ENCODE measurements around the gene TTLL6. TPM values are rescaled to one million over a fixed set of nuclear protein-coding genes. Genes with fewer than 3 reads are reported as not detected.

TTLL6 gene
- total RNA-seq, 1 experiment from 2014 or later, result 3.4 TPM

DNA sequence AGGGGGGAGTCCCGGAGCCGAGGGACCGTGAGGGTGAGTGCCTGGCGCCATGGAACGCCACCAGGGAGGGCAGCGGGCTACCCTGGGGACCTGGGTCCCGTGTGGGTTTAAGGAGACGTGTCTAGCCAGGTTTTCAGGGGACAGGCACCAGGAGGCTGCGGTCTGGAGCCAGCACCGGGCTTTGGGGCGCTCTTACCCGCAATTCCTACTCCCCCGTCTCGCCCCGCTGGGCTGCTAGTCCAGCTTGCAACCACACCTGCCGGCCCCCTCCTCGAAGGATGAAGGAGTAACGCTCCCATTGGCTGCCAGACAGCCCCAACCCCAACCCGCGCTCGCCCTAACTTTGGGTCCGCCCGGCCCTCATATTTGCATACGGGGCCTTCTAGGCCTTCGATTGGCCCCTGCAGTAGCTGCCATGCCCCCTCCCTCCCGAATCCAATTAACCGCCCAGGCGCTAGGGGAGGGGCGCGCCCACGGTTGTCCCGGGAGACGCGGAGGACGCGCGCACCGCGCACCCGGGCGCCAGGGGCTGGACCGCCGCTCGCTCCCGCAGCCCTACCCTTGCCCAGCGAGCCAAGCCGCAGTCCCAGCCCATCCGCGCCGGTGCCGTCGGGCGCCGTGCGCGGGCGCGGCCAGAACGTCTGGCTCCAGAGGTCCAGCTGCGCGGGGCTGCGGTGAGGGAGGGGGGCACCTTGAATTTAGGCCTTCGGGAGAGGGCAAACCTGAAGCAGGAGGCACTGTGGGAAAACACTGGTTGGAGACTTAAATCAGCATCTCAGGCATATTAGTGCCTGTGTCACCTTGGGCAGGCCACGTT is at the start of gene TTLL6 (continued):
- no peak for TF ChIP-seq CTCF (IDR thresholded peaks at IDR 0.05)
- no peak for TF ChIP-seq GTF2I (CRISPR knock-in tag; conservative IDR thresholded peaks at IDR 0.05)
- TF ChIP-seq, protein P1, sequence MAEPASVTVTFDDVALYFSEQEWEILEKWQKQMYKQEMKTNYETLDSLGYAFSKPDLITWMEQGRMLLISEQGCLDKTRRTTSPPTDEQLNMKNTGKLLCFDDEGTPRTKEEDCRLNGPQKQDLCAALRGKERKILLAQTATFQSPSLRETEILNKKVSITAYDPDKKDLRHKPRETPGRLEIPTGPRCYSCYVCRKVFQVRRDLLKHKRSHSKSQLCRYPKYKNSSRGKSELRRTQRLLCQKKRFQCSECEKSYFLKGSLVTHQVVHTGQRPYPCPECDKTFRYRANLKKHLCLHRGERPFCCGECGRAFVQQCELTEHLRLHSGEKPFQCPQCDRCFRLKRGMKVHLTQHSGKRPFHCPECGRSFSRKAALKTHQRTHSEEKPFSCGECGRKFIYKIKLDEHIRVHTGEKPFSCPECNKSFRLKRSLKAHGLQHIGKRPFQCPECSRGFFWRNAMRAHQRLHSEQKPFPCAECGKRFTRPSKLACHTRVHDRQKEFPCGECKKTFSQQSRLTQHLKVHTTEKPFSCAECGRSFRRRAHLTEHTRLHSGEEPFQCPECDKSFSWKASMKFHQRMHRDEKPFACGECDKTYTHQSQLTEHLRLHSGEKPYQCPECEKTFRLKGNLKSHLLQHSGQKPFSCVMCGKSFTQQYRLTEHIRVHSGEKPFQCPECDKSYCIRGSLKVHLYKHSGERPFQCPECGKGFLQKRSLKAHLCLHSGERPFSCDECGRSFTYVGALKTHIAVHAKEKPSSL (CRISPR knock-in tag; conservative IDR thresholded peaks at IDR 0.05), result no peak
- TF ChIP-seq, protein P2, sequence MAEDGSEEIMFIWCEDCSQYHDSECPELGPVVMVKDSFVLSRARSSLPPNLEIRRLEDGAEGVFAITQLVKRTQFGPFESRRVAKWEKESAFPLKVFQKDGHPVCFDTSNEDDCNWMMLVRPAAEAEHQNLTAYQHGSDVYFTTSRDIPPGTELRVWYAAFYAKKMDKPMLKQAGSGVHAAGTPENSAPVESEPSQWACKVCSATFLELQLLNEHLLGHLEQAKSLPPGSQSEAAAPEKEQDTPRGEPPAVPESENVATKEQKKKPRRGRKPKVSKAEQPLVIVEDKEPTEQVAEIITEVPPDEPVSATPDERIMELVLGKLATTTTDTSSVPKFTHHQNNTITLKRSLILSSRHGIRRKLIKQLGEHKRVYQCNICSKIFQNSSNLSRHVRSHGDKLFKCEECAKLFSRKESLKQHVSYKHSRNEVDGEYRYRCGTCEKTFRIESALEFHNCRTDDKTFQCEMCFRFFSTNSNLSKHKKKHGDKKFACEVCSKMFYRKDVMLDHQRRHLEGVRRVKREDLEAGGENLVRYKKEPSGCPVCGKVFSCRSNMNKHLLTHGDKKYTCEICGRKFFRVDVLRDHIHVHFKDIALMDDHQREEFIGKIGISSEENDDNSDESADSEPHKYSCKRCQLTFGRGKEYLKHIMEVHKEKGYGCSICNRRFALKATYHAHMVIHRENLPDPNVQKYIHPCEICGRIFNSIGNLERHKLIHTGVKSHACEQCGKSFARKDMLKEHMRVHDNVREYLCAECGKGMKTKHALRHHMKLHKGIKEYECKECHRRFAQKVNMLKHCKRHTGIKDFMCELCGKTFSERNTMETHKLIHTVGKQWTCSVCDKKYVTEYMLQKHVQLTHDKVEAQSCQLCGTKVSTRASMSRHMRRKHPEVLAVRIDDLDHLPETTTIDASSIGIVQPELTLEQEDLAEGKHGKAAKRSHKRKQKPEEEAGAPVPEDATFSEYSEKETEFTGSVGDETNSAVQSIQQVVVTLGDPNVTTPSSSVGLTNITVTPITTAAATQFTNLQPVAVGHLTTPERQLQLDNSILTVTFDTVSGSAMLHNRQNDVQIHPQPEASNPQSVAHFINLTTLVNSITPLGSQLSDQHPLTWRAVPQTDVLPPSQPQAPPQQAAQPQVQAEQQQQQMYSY (CRISPR knock-in tag; IDR thresholded peaks at IDR 0.05), result 0 out of 2 replicates have a peak, but pooled peaks have one; percentile 39
- TF ChIP-seq HMGA2 (CRISPR knock-in tag; IDR thresholded peaks at IDR 0.05), result no peak
- TF ChIP-seq ZBTB21 (CRISPR knock-in tag; IDR thresholded peaks at IDR 0.05; ENCODE audit: borderline replicate concordance), result no peak
- no peak for TF ChIP-seq TEAD1 (CRISPR knock-in tag; IDR thresholded peaks at IDR 0.05)
- TF ChIP-seq, protein P3, sequence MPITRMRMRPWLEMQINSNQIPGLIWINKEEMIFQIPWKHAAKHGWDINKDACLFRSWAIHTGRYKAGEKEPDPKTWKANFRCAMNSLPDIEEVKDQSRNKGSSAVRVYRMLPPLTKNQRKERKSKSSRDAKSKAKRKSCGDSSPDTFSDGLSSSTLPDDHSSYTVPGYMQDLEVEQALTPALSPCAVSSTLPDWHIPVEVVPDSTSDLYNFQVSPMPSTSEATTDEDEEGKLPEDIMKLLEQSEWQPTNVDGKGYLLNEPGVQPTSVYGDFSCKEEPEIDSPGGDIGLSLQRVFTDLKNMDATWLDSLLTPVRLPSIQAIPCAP (CRISPR knock-in tag; IDR thresholded peaks at IDR 0.05), result no peak
- TF ChIP-seq PRRX2 (CRISPR knock-in tag; IDR thresholded peaks at IDR 0.05), result no peak
- TF ChIP-seq NFYB (CRISPR knock-in tag; conservative IDR thresholded peaks at IDR 0.05; ENCODE audit: low read depth), result peak; percentile 33; the same call in 1 of the 2 replicates
- TF ChIP-seq, protein P4, sequence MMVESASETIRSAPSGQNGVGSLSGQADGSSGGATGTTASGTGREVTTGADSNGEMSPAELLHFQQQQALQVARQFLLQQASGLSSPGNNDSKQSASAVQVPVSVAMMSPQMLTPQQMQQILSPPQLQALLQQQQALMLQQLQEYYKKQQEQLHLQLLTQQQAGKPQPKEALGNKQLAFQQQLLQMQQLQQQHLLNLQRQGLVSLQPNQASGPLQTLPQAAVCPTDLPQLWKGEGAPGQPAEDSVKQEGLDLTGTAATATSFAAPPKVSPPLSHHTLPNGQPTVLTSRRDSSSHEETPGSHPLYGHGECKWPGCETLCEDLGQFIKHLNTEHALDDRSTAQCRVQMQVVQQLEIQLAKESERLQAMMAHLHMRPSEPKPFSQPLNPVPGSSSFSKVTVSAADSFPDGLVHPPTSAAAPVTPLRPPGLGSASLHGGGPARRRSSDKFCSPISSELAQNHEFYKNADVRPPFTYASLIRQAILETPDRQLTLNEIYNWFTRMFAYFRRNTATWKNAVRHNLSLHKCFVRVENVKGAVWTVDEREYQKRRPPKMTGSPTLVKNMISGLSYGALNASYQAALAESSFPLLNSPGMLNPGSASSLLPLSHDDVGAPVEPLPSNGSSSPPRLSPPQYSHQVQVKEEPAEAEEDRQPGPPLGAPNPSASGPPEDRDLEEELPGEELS (CRISPR knock-in tag; IDR thresholded peaks at IDR 0.05), result peak; percentile 56; the same call in 1 of the 2 replicates
- TF ChIP-seq NR2C2 (CRISPR knock-in tag; IDR thresholded peaks at IDR 0.05), result no peak
- 0 out of 2 replicates have a peak, but pooled peaks have one; percentile 53 for TF ChIP-seq CBFB (CRISPR knock-in tag; IDR thresholded peaks at IDR 0.05; ENCODE audit: low read depth)
- TF ChIP-seq RORB (CRISPR knock-in tag; IDR thresholded peaks at IDR 0.05), result no peak
- no peak for TF ChIP-seq TCF7 (CRISPR knock-in tag; IDR thresholded peaks at IDR 0.05; ENCODE audit: low read depth)
- TF ChIP-seq ESRRA (CRISPR knock-in tag; IDR thresholded peaks at IDR 0.05; ENCODE audit: borderline replicate concordance), result no peak
- TF ChIP-seq ZNF423 (CRISPR knock-in tag; IDR thresholded peaks at IDR 0.05), result no peak
- TF ChIP-seq ATF1 (CRISPR knock-in tag; IDR thresholded peaks at IDR 0.05), result no peak
- TF ChIP-seq ZSCAN18 (CRISPR knock-in tag; IDR thresholded peaks at IDR 0.05), result no peak
- no peak for TF ChIP-seq NFATC4 (CRISPR knock-in tag; IDR thresholded peaks at IDR 0.05)
- TF ChIP-seq, protein P5, sequence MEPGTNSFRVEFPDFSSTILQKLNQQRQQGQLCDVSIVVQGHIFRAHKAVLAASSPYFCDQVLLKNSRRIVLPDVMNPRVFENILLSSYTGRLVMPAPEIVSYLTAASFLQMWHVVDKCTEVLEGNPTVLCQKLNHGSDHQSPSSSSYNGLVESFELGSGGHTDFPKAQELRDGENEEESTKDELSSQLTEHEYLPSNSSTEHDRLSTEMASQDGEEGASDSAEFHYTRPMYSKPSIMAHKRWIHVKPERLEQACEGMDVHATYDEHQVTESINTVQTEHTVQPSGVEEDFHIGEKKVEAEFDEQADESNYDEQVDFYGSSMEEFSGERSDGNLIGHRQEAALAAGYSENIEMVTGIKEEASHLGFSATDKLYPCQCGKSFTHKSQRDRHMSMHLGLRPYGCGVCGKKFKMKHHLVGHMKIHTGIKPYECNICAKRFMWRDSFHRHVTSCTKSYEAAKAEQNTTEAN (CRISPR knock-in tag; IDR thresholded peaks at IDR 0.05), result peak; percentile 66; the same call in 1 of the 2 replicates
- peak; percentile 33; the same call in 1 of the 2 replicates for TF ChIP-seq FOXK1 (CRISPR knock-in tag; IDR thresholded peaks at IDR 0.05)
- no peak for TF ChIP-seq KAT7 (CRISPR knock-in tag; IDR thresholded peaks at IDR 0.05; ENCODE audit: borderline replicate concordance)

All from WTC11 (cell line).